ENCODE measurements around the gene DDAH2.

- TF ChIP-seq, protein P1, sequence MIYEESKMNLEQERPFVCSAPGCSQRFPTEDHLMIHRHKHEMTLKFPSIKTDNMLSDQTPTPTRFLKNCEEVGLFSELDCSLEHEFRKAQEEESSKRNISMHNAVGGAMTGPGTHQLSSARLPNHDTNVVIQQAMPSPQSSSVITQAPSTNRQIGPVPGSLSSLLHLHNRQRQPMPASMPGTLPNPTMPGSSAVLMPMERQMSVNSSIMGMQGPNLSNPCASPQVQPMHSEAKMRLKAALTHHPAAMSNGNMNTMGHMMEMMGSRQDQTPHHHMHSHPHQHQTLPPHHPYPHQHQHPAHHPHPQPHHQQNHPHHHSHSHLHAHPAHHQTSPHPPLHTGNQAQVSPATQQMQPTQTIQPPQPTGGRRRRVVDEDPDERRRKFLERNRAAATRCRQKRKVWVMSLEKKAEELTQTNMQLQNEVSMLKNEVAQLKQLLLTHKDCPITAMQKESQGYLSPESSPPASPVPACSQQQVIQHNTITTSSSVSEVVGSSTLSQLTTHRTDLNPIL (CRISPR knock-in tag; IDR thresholded peaks at IDR 0.05; ENCODE audit: low read depth): no peak
- no peak for TF ChIP-seq ISL1 (CRISPR knock-in tag; IDR thresholded peaks at IDR 0.05)
These were observed 17.9 kb downstream of the DDAH2 start for GRCh38 chr6:31711233-31711632.
